HepG2 (cell line): ENCODE data around the gene ZER1. TPM values are rescaled to one million over a fixed set of nuclear protein-coding genes. Genes with fewer than 3 reads are reported as not detected.

ENCODE experiments used
- ATF7-NPFF ChIP-seq: sonication (generic); formaldehyde crosslinking; IDR thresholded peaks from 2 replicates; pipeline ENCODE4 v1.8.1; 2023; ENCODE audit warnings: mild to moderate bottlenecking, low read depth, missing genetic modification reagents, moderate library complexity
- BCL6 ChIP-seq: IDR thresholded peaks from 2 replicates; pipeline ENCODE4 v1.6.1; 2016; ENCODE audit warnings: missing genetic modification reagents, missing compliant biosample characterization
- BHLHE40 ChIP-seq: IDR thresholded peaks from 2 replicates; pipeline ENCODE4 v1.6.1; 2011; ENCODE audit warnings: low read length, improper control_type of control experiment
- BRCA1 ChIP-seq: sonication (generic); formaldehyde crosslinking; IDR thresholded peaks from 2 replicates; pipeline ENCODE4 v1.4.0; 2020; ENCODE audit warnings: missing genetic modification reagents
- FOXA3 ChIP-seq: IDR thresholded peaks from 2 replicates; pipeline ENCODE4 v1.6.1; 2016; ENCODE audit warnings: missing genetic modification reagents, missing compliant biosample characterization
- LCORL ChIP-seq, 2 experiments: fragments of 450-650 bp in 1 of 2; sonication (generic) in 1 of 2; formaldehyde crosslinking in 1 of 2; IDR thresholded peaks; 2 replicates each; pipeline versions ENCODE4 v1.5.0 to v1.6.1; 2017 to 2020; ENCODE audit warnings: antibody characterized with exemption in 1 of 2, missing genetic modification reagents in 1 of 2
- MXD4 ChIP-seq: IDR thresholded peaks from 2 replicates; pipeline ENCODE4 v1.6.1; 2016; ENCODE audit warnings: mild to moderate bottlenecking, missing biosample characterization, missing genetic modification reagents
- RBFOX2 ChIP-seq: fragments of 200-400 bp; formaldehyde crosslinking; IDR thresholded peaks from 2 replicates; pipeline ENCODE4 v1.6.1; 2017; ENCODE audit warnings: low read depth, mild to moderate bottlenecking, low read length
- REPIN1 ChIP-seq: sonication (generic); formaldehyde crosslinking; IDR thresholded peaks from 2 replicates; pipeline ENCODE4 v1.8.0; 2022; ENCODE audit warnings: missing genetic modification reagents, low read depth, mild to moderate bottlenecking, borderline replicate concordance
- STAG1 ChIP-seq: sonication (generic); formaldehyde crosslinking; IDR thresholded peaks from 2 replicates; pipeline ENCODE4 v1.4.0; 2020; ENCODE audit warnings: missing genetic modification reagents
- THYN1 ChIP-seq: sonication (generic); formaldehyde crosslinking; IDR thresholded peaks from 2 replicates; pipeline ENCODE4 v1.8.1; 2023; ENCODE audit warnings: low read depth, mild to moderate bottlenecking, moderate library complexity, missing genetic modification reagents, borderline replicate concordance
- ZNF232 ChIP-seq: sonication (generic); formaldehyde crosslinking; IDR thresholded peaks from 2 replicates; pipeline ENCODE4 v1.4.0; 2020; ENCODE audit warnings: missing genetic modification reagents, borderline replicate concordance
- ZNF572 ChIP-seq: sonication (generic); formaldehyde crosslinking; IDR thresholded peaks from 2 replicates; pipeline ENCODE4 v1.5.1; 2020; ENCODE audit warnings: mild to moderate bottlenecking, missing genetic modification reagents
- ZNF703 ChIP-seq: sonication (generic); formaldehyde crosslinking; IDR thresholded peaks from 2 replicates; pipeline ENCODE4 v1.5.1; 2020; ENCODE audit warnings: missing genetic modification reagents, mild to moderate bottlenecking, moderate library complexity, borderline replicate concordance
- ZNF839 ChIP-seq: sonication (generic); formaldehyde crosslinking; IDR thresholded peaks from 2 replicates; pipeline ENCODE4 v1.4.0; 2020; ENCODE audit warnings: missing genetic modification reagents, mild to moderate bottlenecking, borderline replicate concordance
- ZNF841 ChIP-seq: sonication (generic); formaldehyde crosslinking; IDR thresholded peaks from 2 replicates; pipeline ENCODE4 v1.8.1; 2023; ENCODE audit warnings: missing genetic modification reagents, borderline replicate concordance
- polyA plus RNA-seq, 8 experiments: library from polyadenylated mRNA; depleted of rRNA in 3 of 8; stranded (reverse) in 7 of 8; unstranded in 1 of 8; fragments of >200 nt; fragmentation: Illumina TruSeq in 4 of 8; extraction: Trizol in 4 of 8; gene quantifications; 2 replicates each; pipeline versions ENCODE4 v1.2.1 to v1.2.3, GENCODE V29; 2011 to 2016; ENCODE audit warnings: low read depth in 4 of 8, missing spikeins in 1 of 8, mixed read lengths in 1 of 8; ENCODE audit not compliant: insufficient read depth in 1 of 8
- total RNA-seq, 5 experiments: library from RNA; depleted of rRNA; stranded (reverse); fragments of >200 nt; fragmentation: Illumina TruSeq; extraction: Trizol; gene quantifications; 2 replicates each; pipeline ENCODE4 v1.2.3, GENCODE V29; 2016; ENCODE audit warnings: low read depth in 1 of 5
- TF ChIP-seq, protein P1 (sequence below): sonication (generic); formaldehyde crosslinking; IDR thresholded peaks from 2 replicates; pipeline ENCODE4 v1.5.0; 2020; ENCODE audit warnings: missing genetic modification reagents
- TF ChIP-seq, protein P2 (sequence below): sonication (generic); formaldehyde crosslinking; IDR thresholded peaks from 2 replicates; pipeline ENCODE4 v1.8.1; 2023; ENCODE audit warnings: mild to moderate bottlenecking, moderate library complexity, missing genetic modification reagents
- TF ChIP-seq, protein P3 (sequence below): sonication (generic); formaldehyde crosslinking; IDR thresholded peaks from 2 replicates; pipeline ENCODE4 v1.4.0; 2020; ENCODE audit warnings: missing genetic modification reagents, borderline replicate concordance
- TF ChIP-seq, protein P4 (sequence below): sonication (generic); formaldehyde crosslinking; IDR thresholded peaks from 2 replicates; pipeline ENCODE4 v1.8.0; 2023; ENCODE audit warnings: mild to moderate bottlenecking, missing genetic modification reagents
- TF ChIP-seq, protein P5 (sequence below): IDR thresholded peaks from 2 replicates; pipeline ENCODE4 v1.6.1; 2018; ENCODE audit warnings: missing genetic modification reagents
- TF ChIP-seq, protein P6 (sequence below): sonication (generic); formaldehyde crosslinking; IDR thresholded peaks from 2 replicates; pipeline ENCODE4 v1.8.0; 2022; ENCODE audit warnings: missing genetic modification reagents, mild to moderate bottlenecking, borderline replicate concordance

Gene ZER1
- total and polyA plus RNA-seq, 2 of the 13 experiments (the other 11 are each of a cell fraction or from before 2014, with no cell fraction given) = 7.7 to 40.0 TPM

DNA sequence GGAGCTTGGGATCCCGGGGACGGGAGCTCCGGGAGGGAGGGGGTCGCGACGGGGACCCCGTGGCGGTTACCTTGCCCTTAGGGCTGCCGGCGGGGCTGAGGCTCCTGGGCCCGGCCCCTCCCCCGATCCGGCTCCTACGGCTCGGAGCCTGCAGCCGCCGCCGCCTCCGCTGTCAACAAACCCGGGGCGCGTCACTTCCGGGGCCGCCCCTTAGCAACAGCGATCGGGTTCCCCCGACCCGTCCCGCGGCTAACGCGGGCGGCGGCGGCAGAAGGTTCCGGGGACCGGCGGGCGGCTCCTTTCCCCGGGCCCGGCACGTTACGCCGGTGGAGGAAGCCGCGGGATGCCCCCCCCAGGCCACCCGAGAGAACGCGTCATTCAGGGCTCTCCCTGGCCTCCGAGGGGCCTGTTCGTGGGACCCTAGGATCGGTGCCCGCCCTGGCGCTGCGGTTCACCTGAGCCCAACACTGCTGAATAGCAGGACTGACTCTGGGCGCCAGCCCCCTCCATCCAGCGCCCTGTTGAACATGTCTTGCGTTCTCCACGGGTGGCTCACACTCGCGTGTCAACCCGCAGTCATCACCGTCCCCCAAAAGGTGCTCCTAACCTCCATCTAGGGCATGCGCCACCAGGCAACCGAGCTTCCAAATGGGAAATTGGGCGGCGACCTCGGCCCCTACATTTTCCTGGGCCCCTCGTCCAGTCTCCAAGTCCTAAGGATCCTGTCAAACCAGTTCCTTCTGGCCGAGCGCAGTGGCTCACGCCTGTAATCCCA is at the start of gene ZER1 (continued):
- TF ChIP-seq REPIN1 = peak; percentile 69
- TF ChIP-seq LCORL (IDR thresholded peaks at IDR 0.05) = no peak
- TF ChIP-seq LCORL (CRISPR knock-in tag; IDR thresholded peaks at IDR 0.05) = peak; percentile 89
- no peak for TF ChIP-seq BRCA1 (CRISPR knock-in tag)
- TF ChIP-seq, protein P1, sequence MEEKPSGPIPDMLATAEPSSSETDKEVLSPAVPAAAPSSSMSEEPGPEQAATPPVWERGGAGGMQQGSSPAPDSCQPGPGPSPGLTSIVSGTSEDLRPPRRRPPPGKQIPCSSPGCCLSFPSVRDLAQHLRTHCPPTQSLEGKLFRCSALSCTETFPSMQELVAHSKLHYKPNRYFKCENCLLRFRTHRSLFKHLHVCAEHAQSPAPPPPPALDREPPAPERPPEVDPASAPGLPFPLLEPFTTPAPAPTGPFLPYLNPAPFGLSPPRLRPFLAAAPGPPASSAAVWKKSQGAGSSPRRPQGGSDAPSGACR (CRISPR knock-in tag) = peak; percentile 98
- TF ChIP-seq RBFOX2 = peak; percentile 87
- TF ChIP-seq THYN1 (CRISPR knock-in tag) = no peak
- no peak for TF ChIP-seq ZNF841
- peak; percentile 79 for TF ChIP-seq BCL6 (CRISPR knock-in tag)
- peak; percentile 86 for TF ChIP-seq BHLHE40
- 0 out of 2 replicates have a peak, but pooled peaks have one; percentile 57 for TF ChIP-seq ZNF572 (CRISPR knock-in tag)
- TF ChIP-seq, protein P2, sequence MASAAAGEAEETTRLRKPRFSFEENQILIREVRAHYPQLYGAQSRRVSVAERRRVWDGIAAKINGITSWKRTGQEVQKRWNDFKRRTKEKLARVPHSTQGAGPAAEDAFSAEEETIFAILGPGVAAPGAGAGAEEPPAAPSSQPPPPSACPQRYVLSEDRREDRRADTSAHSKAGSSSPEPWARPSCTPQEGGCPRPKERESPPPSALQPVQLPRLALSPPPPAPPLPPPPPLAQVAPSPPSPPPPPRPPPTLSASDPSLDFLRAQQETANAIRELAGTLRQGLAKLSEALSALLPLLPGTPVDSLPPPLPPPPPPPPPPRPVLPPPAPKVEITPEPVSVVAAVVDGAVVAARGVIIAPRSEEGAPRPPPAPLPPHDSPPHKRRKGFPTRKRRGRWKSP (CRISPR knock-in tag) = peak; percentile 84
- TF ChIP-seq, protein P3, sequence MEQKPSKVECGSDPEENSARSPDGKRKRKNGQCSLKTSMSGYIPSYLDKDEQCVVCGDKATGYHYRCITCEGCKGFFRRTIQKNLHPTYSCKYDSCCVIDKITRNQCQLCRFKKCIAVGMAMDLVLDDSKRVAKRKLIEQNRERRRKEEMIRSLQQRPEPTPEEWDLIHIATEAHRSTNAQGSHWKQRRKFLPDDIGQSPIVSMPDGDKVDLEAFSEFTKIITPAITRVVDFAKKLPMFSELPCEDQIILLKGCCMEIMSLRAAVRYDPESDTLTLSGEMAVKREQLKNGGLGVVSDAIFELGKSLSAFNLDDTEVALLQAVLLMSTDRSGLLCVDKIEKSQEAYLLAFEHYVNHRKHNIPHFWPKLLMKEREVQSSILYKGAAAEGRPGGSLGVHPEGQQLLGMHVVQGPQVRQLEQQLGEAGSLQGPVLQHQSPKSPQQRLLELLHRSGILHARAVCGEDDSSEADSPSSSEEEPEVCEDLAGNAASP (CRISPR knock-in tag) = peak; percentile 73
- TF ChIP-seq, protein P4, sequence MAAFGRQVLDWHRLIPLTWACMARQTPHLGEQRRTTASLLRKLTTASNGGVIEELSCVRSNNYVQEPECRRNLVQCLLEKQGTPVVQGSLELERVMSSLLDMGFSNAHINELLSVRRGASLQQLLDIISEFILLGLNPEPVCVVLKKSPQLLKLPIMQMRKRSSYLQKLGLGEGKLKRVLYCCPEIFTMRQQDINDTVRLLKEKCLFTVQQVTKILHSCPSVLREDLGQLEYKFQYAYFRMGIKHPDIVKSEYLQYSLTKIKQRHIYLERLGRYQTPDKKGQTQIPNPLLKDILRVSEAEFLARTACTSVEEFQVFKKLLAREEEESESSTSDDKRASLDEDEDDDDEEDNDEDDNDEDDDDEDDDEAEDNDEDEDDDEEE (CRISPR knock-in tag) = no peak
- TF ChIP-seq ZNF839 (CRISPR knock-in tag) = no peak
- no peak; the same call in 1 of the 2 replicates for TF ChIP-seq ZNF703 (CRISPR knock-in tag)
- peak; percentile 74 for TF ChIP-seq ATF7-NPFF
- TF ChIP-seq, protein P5, sequence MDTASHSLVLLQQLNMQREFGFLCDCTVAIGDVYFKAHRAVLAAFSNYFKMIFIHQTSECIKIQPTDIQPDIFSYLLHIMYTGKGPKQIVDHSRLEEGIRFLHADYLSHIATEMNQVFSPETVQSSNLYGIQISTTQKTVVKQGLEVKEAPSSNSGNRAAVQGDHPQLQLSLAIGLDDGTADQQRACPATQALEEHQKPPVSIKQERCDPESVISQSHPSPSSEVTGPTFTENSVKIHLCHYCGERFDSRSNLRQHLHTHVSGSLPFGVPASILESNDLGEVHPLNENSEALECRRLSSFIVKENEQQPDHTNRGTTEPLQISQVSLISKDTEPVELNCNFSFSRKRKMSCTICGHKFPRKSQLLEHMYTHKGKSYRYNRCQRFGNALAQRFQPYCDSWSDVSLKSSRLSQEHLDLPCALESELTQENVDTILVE (CRISPR knock-in tag) = peak; percentile 99
- TF ChIP-seq STAG1 (CRISPR knock-in tag) = 0 out of 2 replicates have a peak, but pooled peaks have one; percentile 25
- TF ChIP-seq, protein P6, sequence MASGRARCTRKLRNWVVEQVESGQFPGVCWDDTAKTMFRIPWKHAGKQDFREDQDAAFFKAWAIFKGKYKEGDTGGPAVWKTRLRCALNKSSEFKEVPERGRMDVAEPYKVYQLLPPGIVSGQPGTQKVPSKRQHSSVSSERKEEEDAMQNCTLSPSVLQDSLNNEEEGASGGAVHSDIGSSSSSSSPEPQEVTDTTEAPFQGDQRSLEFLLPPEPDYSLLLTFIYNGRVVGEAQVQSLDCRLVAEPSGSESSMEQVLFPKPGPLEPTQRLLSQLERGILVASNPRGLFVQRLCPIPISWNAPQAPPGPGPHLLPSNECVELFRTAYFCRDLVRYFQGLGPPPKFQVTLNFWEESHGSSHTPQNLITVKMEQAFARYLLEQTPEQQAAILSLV (CRISPR knock-in tag) = peak; percentile 5; the same call in 1 of the 2 replicates
- peak; percentile 87 for TF ChIP-seq FOXA3 (CRISPR knock-in tag)
- peak; percentile 93 for TF ChIP-seq MXD4 (CRISPR knock-in tag)
- TF ChIP-seq ZNF232 (CRISPR knock-in tag) = peak; percentile 17; the same call in 1 of the 2 replicates
